AG09309 (cell line): ENCODE measurements around the gene HSD11B2.

Experiments
- DNase-seq: peaks from one replicate; pipeline ENCODE4 v3.0.0-alpha.2; 2010; ENCODE audit warnings: low read depth
- H3K4me3 ChIP-seq: 2 replicates; pipeline ENCODE4 v1.5.1; 2011; ENCODE audit warnings: mild to moderate bottlenecking, low read depth, low read length, moderate library complexity; ENCODE audit not compliant: control insufficient read depth
- TF ChIP-seq, protein P1 (sequence below): IDR thresholded peaks from 2 replicates; pipeline ENCODE4 v1.5.1; 2011; ENCODE audit warnings: mild to moderate bottlenecking, low read depth, low read length, inconsistent platforms; ENCODE audit not compliant: insufficient read depth, control insufficient read depth; ENCODE audit errors: missing control alignments

HSD11B2 gene

DNA sequence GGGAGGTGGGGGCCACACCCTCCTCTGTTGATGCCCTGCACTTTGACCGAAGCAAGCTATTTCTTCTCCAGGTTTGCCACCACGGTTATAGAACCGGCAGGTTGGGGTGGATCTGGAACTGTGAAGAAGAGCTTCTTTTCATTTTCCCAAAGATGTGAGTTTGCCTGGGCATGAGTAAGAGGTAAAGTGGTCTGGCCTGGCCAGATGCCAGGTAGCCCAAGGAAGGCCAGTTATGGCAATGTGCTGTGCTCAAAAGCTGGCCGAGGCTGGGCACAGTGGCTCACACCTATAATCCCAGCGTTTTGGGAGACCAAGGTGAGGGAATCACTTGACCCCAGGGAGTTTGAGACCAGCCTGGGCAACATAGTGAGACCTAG is 31.3 kb downstream of the HSD11B2 start:
- H3K4me3 ChIP-seq: no peak overlapping the region
- TF ChIP-seq, protein P1, sequence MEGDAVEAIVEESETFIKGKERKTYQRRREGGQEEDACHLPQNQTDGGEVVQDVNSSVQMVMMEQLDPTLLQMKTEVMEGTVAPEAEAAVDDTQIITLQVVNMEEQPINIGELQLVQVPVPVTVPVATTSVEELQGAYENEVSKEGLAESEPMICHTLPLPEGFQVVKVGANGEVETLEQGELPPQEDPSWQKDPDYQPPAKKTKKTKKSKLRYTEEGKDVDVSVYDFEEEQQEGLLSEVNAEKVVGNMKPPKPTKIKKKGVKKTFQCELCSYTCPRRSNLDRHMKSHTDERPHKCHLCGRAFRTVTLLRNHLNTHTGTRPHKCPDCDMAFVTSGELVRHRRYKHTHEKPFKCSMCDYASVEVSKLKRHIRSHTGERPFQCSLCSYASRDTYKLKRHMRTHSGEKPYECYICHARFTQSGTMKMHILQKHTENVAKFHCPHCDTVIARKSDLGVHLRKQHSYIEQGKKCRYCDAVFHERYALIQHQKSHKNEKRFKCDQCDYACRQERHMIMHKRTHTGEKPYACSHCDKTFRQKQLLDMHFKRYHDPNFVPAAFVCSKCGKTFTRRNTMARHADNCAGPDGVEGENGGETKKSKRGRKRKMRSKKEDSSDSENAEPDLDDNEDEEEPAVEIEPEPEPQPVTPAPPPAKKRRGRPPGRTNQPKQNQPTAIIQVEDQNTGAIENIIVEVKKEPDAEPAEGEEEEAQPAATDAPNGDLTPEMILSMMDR: no peak
- no peak for DNase-seq

DNA sequence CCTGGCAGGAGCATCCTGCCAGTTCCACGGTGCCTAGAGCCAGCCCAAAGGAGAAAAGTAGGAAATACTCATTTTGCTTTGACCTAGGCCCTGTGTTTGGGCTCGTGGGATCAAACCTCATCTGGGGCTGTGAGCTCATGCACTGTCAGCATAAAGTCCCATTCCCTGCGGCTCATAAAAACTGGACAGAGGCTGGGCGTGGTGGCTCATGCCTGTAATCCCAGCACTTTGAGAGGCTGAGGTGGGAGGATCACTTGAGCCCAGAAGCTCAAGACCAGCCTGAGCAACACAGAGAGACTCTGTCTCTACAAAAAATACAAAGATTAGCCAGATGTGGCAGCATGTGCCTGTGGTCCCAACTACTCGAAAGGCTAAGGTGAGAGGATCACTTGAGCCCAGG is 32.1 kb downstream of the HSD11B2 start:
- TF ChIP-seq, protein P1: no peak
- H3K4me3 ChIP-seq: no peak overlapping the region
- DNase-seq: no peak

DNA sequence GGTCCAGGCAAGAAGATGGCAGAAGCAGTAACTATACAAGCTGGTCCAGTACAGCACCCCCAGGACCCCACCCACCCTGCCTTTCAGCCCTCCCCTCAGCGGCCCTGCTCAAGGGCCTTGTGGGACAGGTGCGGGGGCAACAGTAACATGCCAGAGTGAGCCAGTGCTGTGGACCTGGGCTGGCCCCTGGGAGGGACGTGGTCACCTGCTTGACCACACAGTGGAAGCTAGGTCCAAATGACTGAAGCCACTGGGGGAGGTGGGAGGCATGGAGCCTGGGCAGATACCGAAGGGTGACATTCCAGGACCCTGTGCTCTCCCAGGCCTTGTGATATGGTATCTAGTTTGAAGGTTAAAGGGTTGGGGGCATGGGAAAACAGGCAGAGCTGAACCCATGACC is 32.8 kb downstream of the HSD11B2 start:
- DNase-seq: no peak
- TF ChIP-seq, protein P1: no peak
- no peak overlapping the region for H3K4me3 ChIP-seq

DNA sequence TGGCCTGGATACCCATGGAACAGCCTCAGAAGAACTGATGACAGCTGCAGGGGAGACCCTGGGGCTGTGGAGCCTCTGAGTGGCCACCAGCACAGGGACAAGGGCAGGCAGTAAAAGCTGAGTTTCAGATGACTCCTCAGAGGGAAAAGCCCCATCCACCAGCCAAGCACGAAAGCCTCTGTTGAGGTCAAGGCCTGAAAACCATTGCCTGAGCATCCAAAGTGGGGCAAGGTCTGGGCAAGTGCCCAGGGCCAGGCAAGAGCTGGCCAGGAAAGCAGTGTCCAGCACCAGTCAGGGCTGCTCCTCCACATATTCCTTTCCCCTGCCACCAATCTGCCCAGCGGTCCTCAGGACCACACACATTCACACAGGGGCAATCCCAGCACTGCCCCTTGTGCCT is 33.6 kb downstream of the HSD11B2 start:
- H3K4me3 ChIP-seq: no peak overlapping the region
- no peak for DNase-seq
- TF ChIP-seq, protein P1: no peak

DNA sequence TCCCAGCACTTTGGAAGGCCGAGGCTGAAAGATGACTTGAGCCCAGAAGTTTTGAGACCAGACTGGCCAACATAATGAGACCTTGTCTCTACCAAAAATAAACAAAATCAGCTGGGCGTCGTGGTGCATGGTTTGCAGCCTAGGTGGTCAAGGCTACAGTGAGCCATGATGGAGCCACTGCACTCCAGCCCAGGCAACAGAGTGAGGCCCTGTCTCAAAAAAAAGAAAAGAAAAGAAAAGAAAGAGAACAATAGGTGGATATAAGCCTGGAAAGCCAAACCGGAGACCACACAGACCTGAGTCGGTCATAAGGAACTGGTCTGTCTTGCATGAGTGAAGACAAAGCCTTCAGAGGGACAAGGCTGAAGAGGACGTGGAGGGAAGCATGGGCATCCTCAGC is 35.7 kb downstream of the HSD11B2 start:
- TF ChIP-seq, protein P1: no peak
- H3K4me3 ChIP-seq: no peak overlapping the region
- DNase-seq: no peak

DNA sequence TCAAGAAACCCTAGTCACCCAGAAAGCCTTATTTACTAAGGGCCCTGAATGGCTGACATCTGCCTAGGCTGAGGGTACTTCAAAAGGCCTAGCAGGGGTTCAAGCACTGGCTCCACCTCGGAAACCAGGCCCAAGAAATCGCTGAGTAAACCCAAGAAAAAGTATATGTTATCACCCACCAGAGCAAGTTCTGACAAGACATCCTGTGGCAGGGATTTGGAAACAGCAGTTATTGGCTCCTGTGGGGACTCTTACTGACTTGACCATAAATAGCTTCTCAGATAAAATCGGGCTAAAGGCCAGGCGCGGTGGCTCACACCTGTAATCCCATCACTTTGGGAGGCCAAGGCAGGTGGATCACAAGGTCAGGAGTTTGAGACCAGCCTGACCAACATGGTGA is 37.8 kb downstream of the HSD11B2 start:
- no peak overlapping the region for H3K4me3 ChIP-seq
- no peak for DNase-seq
- TF ChIP-seq, protein P1: no peak

DNA sequence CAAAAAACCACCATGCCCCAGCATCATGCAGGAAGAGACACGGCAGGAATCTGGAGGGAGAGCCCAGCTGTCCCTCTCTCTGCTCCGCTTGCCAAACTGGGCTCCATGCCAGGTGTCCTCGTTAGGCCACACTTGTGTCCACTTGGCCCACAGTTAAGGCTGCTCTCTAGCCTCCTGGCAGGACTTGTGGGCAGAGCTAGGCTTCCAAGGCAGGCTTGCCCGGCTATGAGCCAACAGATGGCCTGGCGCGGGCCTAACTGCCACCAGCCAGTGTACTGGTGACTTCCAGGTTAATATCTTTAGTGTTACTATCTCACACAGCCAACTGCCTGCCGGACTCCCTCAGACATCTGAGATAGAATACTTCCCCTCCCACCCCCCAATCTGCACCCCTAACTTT is 39.4 kb downstream of the HSD11B2 start:
- TF ChIP-seq, protein P1: no peak
- DNase-seq: no peak
- H3K4me3 ChIP-seq: no peak overlapping the region
